B cell (primary cell): ENCODE results near the gene SLC23A3.

Experiments used
- EZH2 ChIP-seq: IDR thresholded peaks from 2 replicates; pipeline ENCODE4 v1.6.1; 2012; ENCODE audit warnings: borderline replicate concordance, low read depth, mild to moderate bottlenecking, moderate library complexity, low read length; ENCODE audit not compliant: insufficient read depth, poor library complexity, severe bottlenecking
- TF ChIP-seq, protein P1 (sequence below): fragments of 200-600 bp; IDR thresholded peaks from one replicate; pipeline ENCODE4 v1.8.0; 2022; ENCODE audit warnings: antibody characterized with exemption, mild to moderate bottlenecking

DNA sequence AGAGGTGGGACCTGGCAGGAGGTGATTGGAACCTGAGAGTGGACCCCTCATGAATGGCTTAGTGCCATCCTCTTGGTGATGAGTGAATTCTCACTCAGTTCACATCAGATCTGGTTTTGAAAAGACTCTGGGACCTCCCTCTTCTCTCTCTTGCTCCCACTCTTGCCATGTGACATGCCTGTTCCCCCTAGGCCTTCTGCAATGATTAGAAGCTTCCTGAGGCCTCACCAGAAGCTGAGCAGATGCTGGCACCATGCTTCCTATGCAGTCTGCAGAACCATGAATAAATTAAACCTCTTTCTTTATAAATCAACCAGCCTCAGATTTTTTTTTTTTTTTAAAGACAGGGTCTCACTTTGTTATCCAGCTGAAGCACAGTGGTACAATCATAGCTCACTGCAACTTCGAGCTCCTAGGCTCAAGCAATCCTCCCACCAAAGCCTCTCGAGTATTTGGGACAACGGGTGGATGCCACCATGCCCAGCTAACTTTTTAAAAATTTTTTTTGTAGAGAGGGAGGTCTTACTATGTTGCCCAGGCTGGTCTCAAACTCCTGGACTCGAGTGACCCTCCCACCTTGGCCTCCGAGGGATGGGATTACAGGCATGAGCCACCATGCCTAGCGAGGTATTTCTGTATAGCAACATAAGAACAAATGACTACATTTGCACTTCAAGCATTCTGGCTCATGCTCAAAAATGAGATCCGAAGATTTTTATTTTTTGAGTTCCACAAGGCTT is 34.8 kb upstream of the SLC23A3 start:
- TF ChIP-seq, protein P1, sequence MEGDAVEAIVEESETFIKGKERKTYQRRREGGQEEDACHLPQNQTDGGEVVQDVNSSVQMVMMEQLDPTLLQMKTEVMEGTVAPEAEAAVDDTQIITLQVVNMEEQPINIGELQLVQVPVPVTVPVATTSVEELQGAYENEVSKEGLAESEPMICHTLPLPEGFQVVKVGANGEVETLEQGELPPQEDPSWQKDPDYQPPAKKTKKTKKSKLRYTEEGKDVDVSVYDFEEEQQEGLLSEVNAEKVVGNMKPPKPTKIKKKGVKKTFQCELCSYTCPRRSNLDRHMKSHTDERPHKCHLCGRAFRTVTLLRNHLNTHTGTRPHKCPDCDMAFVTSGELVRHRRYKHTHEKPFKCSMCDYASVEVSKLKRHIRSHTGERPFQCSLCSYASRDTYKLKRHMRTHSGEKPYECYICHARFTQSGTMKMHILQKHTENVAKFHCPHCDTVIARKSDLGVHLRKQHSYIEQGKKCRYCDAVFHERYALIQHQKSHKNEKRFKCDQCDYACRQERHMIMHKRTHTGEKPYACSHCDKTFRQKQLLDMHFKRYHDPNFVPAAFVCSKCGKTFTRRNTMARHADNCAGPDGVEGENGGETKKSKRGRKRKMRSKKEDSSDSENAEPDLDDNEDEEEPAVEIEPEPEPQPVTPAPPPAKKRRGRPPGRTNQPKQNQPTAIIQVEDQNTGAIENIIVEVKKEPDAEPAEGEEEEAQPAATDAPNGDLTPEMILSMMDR: no peak
- TF ChIP-seq EZH2: no peak
